NOMO-1 treated with dmso at 0.1 percent for 144 hours (cell line): ENCODE data around the gene PLEKHA8.

Experiments
- DNase-seq: peaks from one replicate; lab custom pipeline; 2025; ENCODE audit not compliant: unreplicated experiment; lab: John Stamatoyannopoulos, UW

PLEKHA8 gene

GRCh38 chr7:30166841-30167235 is 138.6 kb downstream of the PLEKHA8 start:
- no peak for DNase-seq

- no peak for DNase-seq
Observed at GRCh38 chr7:30167901-30168300, 139.7 kb downstream of the PLEKHA8 start.

GRCh38 chr7:30168835-30169573 is 140.8 kb downstream of the PLEKHA8 start:
- DNase-seq: no peak

GRCh38 chr7:30169579-30169978 is 141.4 kb downstream of the PLEKHA8 start:
- no peak for DNase-seq

GRCh38 chr7:30170476-30171205 is 142.4 kb downstream of the PLEKHA8 start:
- no peak for DNase-seq

- DNase-seq: no peak
Observed at GRCh38 chr7:30171766-30172447, 143.7 kb downstream of the PLEKHA8 start.

- no peak for DNase-seq
Observed at GRCh38 chr7:30172451-30172850, 144.2 kb downstream of the PLEKHA8 start.

GRCh38 chr7:30173058-30173897 is 145.1 kb downstream of the PLEKHA8 start:
- DNase-seq: no peak

GRCh38 chr7:30175180-30175579 is 147.0 kb downstream of the PLEKHA8 start:
- DNase-seq: no peak

GRCh38 chr7:30175636-30176147 is 147.5 kb downstream of the PLEKHA8 start:
- DNase-seq: no peak

GRCh38 chr7:30176463-30177109 is 148.4 kb downstream of the PLEKHA8 start:
- no peak for DNase-seq

GRCh38 chr7:30177186-30177585 is 149.0 kb downstream of the PLEKHA8 start:
- DNase-seq: no peak

GRCh38 chr7:30177965-30178364 is 149.8 kb downstream of the PLEKHA8 start:
- DNase-seq: no peak

- no peak for DNase-seq
Observed at GRCh38 chr7:30178748-30179436, 150.7 kb downstream of the PLEKHA8 start.
